H1 (cell line): ENCODE data around the gene CCBE1.

Experiments
- CEBPB ChIP-seq: IDR thresholded peaks from 2 replicates; pipeline ENCODE4 v1.6.1; 2012; ENCODE audit warnings: low read depth, low read length
- EGR1 ChIP-seq: IDR thresholded peaks from 2 replicates; pipeline ENCODE4 v1.6.1; 2011; ENCODE audit warnings: low read depth, low read length, borderline replicate concordance
- MAX ChIP-seq: IDR thresholded peaks from 2 replicates; pipeline ENCODE4 v1.6.1; 2012; ENCODE audit warnings: inconsistent platforms
- POLR2A ChIP-seq, 2 experiments: IDR thresholded peaks; 1 replicate in 1 of 2; 2 replicates in 1 of 2; pipeline ENCODE4 v1.6.1; 2011; ENCODE audit warnings: low read depth in 2 of 2, low read length in 2 of 2, mild to moderate bottlenecking in 2 of 2; ENCODE audit errors: control extremely low read depth in 1 of 2
- RNF2 ChIP-seq: fragments of 200-900, 300-1000 bp; sonication (generic); IDR thresholded peaks from 2 replicates; pipeline ENCODE4 v1.7.1; 2016; ENCODE audit warnings: borderline replicate concordance, low read depth, mild to moderate bottlenecking, antibody characterized with exemption, low read length; ENCODE audit not compliant: poor library complexity, severe bottlenecking; ENCODE audit errors: missing control alignments
- SP1 ChIP-seq: IDR thresholded peaks from 2 replicates; pipeline ENCODE4 v1.6.1; 2011; ENCODE audit warnings: low read depth, low read length
- TF ChIP-seq, protein P1 (sequence below), 3 experiments: IDR thresholded peaks; 1 replicate in 2 of 3; 2 replicates in 1 of 3; pipeline versions ENCODE4 v1.5.1 to v1.6.1; 2011; ENCODE audit warnings: low read length in 3 of 3, mild to moderate bottlenecking in 3 of 3, inconsistent platforms in 2 of 3, low read depth in 1 of 3, moderate library complexity in 1 of 3; ENCODE audit not compliant: insufficient read depth in 1 of 3; ENCODE audit errors: control extremely low read depth in 1 of 3

- TF ChIP-seq SP1, result no peak
- TF ChIP-seq, protein P1, sequence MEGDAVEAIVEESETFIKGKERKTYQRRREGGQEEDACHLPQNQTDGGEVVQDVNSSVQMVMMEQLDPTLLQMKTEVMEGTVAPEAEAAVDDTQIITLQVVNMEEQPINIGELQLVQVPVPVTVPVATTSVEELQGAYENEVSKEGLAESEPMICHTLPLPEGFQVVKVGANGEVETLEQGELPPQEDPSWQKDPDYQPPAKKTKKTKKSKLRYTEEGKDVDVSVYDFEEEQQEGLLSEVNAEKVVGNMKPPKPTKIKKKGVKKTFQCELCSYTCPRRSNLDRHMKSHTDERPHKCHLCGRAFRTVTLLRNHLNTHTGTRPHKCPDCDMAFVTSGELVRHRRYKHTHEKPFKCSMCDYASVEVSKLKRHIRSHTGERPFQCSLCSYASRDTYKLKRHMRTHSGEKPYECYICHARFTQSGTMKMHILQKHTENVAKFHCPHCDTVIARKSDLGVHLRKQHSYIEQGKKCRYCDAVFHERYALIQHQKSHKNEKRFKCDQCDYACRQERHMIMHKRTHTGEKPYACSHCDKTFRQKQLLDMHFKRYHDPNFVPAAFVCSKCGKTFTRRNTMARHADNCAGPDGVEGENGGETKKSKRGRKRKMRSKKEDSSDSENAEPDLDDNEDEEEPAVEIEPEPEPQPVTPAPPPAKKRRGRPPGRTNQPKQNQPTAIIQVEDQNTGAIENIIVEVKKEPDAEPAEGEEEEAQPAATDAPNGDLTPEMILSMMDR (IDR thresholded peaks at IDR 0.05; ENCODE audit: control extremely low read depth in 1 of 3, insufficient read depth in 1 of 3, low read depth in 1 of 3, low read length in 3 of 3), result no peak
- TF ChIP-seq POLR2A (IDR thresholded peaks at IDR 0.05; ENCODE audit: control extremely low read depth in 1 of 2, low read depth in 2 of 2, low read length in 2 of 2), result no peak
- TF ChIP-seq CEBPB, result no peak
- TF ChIP-seq MAX, result no peak
- TF ChIP-seq RNF2, result no peak
- TF ChIP-seq EGR1, result no peak
Observed at GRCh38 chr18:59620381-59620780, 76.8 kb downstream of the CCBE1 start.
